PFSK-1 (cell line): Measurements from ENCODE around the gene CDYL.

Source experiments
- FOXP2 ChIP-seq: optimal IDR thresholded peaks from 2 replicates; pipeline ENCODE3; 2011; ENCODE audit warnings: borderline replicate concordance, control low read depth, inconsistent platforms; ENCODE audit not compliant: insufficient read depth; ENCODE audit errors: extremely low read length, extremely low read depth
- POLR2AphosphoS5 ChIP-seq: IDR thresholded peaks from 2 replicates; pipeline ENCODE4 v1.6.1; 2012; ENCODE audit warnings: low read depth, mild to moderate bottlenecking, control low read depth, low read length, moderate library complexity
- SIN3A ChIP-seq: IDR thresholded peaks from 2 replicates; pipeline ENCODE4 v1.6.1; 2012; ENCODE audit warnings: mild to moderate bottlenecking, low read length, moderate library complexity, borderline replicate concordance; ENCODE audit not compliant: insufficient read depth
- TAF1 ChIP-seq: IDR thresholded peaks from 2 replicates; pipeline ENCODE4 v1.6.1; 2012; ENCODE audit warnings: low read length, control low read depth, borderline replicate concordance; ENCODE audit not compliant: insufficient read depth
- TF ChIP-seq, protein P1 (sequence below), 2 experiments: IDR thresholded peaks; 2 replicates each; pipeline versions ENCODE4 v1.6.1 to v1.8.0; 2011 to 2012; ENCODE audit warnings: low read depth in 2 of 2, low read length in 2 of 2, control low read depth in 1 of 2, inconsistent platforms in 1 of 2, mild to moderate bottlenecking in 1 of 2, moderate library complexity in 1 of 2; ENCODE audit not compliant: insufficient read depth in 1 of 2

DNA sequence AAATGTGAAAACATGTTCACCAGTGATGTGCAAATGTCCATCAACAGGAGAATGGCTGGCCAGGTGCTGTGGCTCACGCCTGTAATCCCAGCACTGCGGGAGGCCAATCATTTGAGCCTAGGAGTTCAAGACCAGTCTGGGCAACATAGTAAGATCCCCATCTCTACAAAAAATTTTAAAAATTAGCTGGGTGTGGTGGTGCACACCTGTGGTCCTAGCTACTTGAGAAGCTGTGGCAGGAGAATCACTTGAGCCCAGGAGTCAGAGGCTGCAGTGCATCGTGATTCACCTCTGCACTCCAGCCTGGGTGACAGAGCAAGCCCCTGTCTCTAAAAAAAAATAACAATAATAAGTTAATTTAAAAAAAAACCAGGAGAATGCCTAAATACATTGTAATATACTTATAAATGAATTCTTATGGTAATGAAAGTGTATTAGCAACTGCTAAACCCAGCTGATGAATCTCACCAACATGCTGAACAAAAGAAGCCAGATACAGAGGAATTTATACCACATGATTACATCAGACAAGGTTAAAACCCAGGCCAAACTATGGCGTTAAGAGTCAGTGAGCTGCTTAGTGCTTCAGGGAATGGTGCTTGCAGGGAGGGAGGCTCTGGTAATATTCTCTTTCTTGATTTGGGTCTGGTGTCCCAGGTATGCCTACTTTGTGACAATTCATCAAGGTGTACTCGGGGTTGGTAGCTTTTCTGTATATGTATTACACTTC lies 191.3 kb downstream of the CDYL start:
- no peak for TF ChIP-seq POLR2AphosphoS5
- TF ChIP-seq SIN3A: no peak
- TF ChIP-seq TAF1: no peak
- no peak for TF ChIP-seq FOXP2
- TF ChIP-seq, protein P1, sequence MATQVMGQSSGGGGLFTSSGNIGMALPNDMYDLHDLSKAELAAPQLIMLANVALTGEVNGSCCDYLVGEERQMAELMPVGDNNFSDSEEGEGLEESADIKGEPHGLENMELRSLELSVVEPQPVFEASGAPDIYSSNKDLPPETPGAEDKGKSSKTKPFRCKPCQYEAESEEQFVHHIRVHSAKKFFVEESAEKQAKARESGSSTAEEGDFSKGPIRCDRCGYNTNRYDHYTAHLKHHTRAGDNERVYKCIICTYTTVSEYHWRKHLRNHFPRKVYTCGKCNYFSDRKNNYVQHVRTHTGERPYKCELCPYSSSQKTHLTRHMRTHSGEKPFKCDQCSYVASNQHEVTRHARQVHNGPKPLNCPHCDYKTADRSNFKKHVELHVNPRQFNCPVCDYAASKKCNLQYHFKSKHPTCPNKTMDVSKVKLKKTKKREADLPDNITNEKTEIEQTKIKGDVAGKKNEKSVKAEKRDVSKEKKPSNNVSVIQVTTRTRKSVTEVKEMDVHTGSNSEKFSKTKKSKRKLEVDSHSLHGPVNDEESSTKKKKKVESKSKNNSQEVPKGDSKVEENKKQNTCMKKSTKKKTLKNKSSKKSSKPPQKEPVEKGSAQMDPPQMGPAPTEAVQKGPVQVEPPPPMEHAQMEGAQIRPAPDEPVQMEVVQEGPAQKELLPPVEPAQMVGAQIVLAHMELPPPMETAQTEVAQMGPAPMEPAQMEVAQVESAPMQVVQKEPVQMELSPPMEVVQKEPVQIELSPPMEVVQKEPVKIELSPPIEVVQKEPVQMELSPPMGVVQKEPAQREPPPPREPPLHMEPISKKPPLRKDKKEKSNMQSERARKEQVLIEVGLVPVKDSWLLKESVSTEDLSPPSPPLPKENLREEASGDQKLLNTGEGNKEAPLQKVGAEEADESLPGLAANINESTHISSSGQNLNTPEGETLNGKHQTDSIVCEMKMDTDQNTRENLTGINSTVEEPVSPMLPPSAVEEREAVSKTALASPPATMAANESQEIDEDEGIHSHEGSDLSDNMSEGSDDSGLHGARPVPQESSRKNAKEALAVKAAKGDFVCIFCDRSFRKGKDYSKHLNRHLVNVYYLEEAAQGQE (IDR thresholded peaks at IDR 0.05; ENCODE audit: insufficient read depth in 1 of 2, low read depth in 2 of 2, low read length in 2 of 2): no peak
